Activated CD8-positive, alpha-beta T cell treated with anti-CD3 and anti-CD28 coated beads for 36 hours (primary cell): ENCODE data around the gene SLC38A11. TPM values are rescaled to one million over a fixed set of nuclear protein-coding genes. Genes with fewer than 3 reads are reported as not detected.

Source experiments
- ATAC-seq: fragments of 200-7000 bp; cut with Tn5 transposase; one replicate; pipeline ENCODE4 v1.10.0; 2021; ENCODE audit warnings: mild to moderate bottlenecking, moderate library complexity
- CTCF ChIA-PET: fragments of 350-600 bp; sonication (Branson Sonifier 250); formaldehyde crosslinking; loops from one replicate; lab custom pipeline; 2021; ENCODE audit warnings: antibody characterized with exemption; lab: Charles Lee
- POLR2A ChIA-PET: fragments of 350-600 bp; sonication (Branson Sonifier 250); formaldehyde crosslinking; loops from one replicate; lab custom pipeline; 2021; ENCODE audit warnings: antibody characterized with exemption; lab: Charles Lee
- DNase-seq: peaks from one replicate; pipeline ENCODE4 v3.0.0-alpha.2; 2020
- H3K27ac Mint-ChIP-seq: one replicate; pipeline ENCODE4 v1.8.0; 2021; ENCODE audit warnings: mild to moderate bottlenecking, mixed read lengths
- H3K27me3 Mint-ChIP-seq: one replicate; pipeline ENCODE4 v1.8.0; 2021; ENCODE audit warnings: mixed read lengths
- H3K36me3 Mint-ChIP-seq: one replicate; pipeline ENCODE4 v1.8.0; 2021; ENCODE audit warnings: low read depth, mixed read lengths
- H3K4me1 Mint-ChIP-seq: one replicate; pipeline ENCODE4 v1.8.0; 2021; ENCODE audit warnings: low read depth, mixed read lengths
- H3K4me3 Mint-ChIP-seq: one replicate; pipeline ENCODE4 v1.8.0; 2021; ENCODE audit warnings: mild to moderate bottlenecking, moderate library complexity, mixed read lengths
- H3K9me3 Mint-ChIP-seq: one replicate; pipeline ENCODE4 v1.8.0; 2021; ENCODE audit warnings: mixed read lengths
- intact Hi-C: fragments of 100-400 bp; cut with micrococcal nuclease; formaldehyde crosslinking; loops from one replicate; pipeline ENCODE4 v1.10.0; 2022
- total RNA-seq, 2 experiments: library from RNA; stranded (reverse); gene quantifications; one replicate each; pipeline ENCODE4 v1.2.3, GENCODE V29; 2021
- TF ChIP-seq, protein P1 (sequence below): fragments of 200-600 bp; IDR thresholded peaks from one replicate; pipeline ENCODE4 v1.8.0; 2022; ENCODE audit warnings: antibody characterized with exemption, mild to moderate bottlenecking

The SLC38A11 gene
- total RNA-seq, 2 experiments from 2014 or later: not detected

GRCh38 chr2:164920430-164920829 is 34.9 kb downstream of the SLC38A11 start:
- ATAC-seq: no peak
- H3K27ac Mint-ChIP-seq: no peak overlapping the region

GRCh38 chr2:164917296-164917903 is 37.9 kb downstream of the SLC38A11 start:
- H3K9me3 Mint-ChIP-seq: no peaks in the 10 kb centered on the region
- H3K36me3 Mint-ChIP-seq: no peaks in the 10 kb centered on the region
- DNase-seq (no peak), ATAC-seq (no peak)
- H3K27ac Mint-ChIP-seq: no peak overlapping the region
- ChIA-PET POLR2A (no interaction called here), CTCF (no interaction called here)
- TF ChIP-seq, protein P1, sequence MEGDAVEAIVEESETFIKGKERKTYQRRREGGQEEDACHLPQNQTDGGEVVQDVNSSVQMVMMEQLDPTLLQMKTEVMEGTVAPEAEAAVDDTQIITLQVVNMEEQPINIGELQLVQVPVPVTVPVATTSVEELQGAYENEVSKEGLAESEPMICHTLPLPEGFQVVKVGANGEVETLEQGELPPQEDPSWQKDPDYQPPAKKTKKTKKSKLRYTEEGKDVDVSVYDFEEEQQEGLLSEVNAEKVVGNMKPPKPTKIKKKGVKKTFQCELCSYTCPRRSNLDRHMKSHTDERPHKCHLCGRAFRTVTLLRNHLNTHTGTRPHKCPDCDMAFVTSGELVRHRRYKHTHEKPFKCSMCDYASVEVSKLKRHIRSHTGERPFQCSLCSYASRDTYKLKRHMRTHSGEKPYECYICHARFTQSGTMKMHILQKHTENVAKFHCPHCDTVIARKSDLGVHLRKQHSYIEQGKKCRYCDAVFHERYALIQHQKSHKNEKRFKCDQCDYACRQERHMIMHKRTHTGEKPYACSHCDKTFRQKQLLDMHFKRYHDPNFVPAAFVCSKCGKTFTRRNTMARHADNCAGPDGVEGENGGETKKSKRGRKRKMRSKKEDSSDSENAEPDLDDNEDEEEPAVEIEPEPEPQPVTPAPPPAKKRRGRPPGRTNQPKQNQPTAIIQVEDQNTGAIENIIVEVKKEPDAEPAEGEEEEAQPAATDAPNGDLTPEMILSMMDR: no peak
- H3K4me3 Mint-ChIP-seq: no peak overlapping the region
- peaks cover 1% of the 10 kb centered on the region for H3K27me3 Mint-ChIP-seq
- intact Hi-C loops: loop anchor here (10.0 kb wide), 1 partner anchor 183 kb away; no protein-coding TSS in a partner anchor
- H3K4me1 Mint-ChIP-seq: no peaks in the 10 kb centered on the region

More at GRCh38 chr2:164920430-164920829, 34.9 kb downstream of the SLC38A11 start:
- no peak for DNase-seq
- Mint-ChIP-seq H3K36me3 (no peaks in the 10 kb centered on the region), H3K27me3 (no peaks in the 10 kb centered on the region), H3K9me3 (no peaks in the 10 kb centered on the region), H3K4me3 (no peak overlapping the region), H3K4me1 (no peaks in the 10 kb centered on the region)
- ChIA-PET CTCF (no interaction called here), POLR2A (no interaction called here)
- intact Hi-C loops: no loop called here
- TF ChIP-seq, protein P1: no peak

DNA sequence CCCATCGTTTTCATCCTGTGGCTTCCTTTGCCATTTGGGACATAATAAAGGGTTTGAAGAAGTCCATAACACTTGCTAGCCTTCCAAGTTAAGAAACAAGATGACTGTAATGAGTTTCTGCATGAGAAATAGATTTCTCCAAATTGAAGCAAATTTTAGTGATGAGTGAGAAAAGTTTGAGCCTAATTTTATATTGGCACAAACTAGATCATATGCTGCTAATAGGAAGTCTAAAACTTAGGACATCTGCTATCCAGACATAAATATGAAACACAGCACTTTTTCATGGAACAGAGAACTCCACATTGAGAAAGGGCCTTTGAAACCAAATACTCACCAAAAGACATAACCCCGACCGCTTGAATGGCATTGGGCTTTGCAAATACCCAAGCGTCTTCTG is 39.8 kb downstream of the SLC38A11 start:
- Mint-ChIP-seq H3K9me3 (no peaks in the 10 kb centered on the region), H3K27me3 (peaks cover 1% of the 10 kb centered on the region), H3K4me3 (no peak overlapping the region), H3K36me3 (no peaks in the 10 kb centered on the region), H3K27ac (no peak overlapping the region), H3K4me1 (no peaks in the 10 kb centered on the region)
- TF ChIP-seq, protein P1: no peak
- POLR2A ChIA-PET: no interaction called here
- no peak for DNase-seq
- intact Hi-C loops: loop anchor here (10.0 kb wide), 1 partner anchor 181 kb away; no protein-coding TSS in a partner anchor
- ATAC-seq: no peak
- CTCF ChIA-PET: interaction anchor here (1.1 kb wide), 1 partner anchor 74 kb away, joined by 3 read pairs; the partner anchor contains the start of gene COBLL1

DNA sequence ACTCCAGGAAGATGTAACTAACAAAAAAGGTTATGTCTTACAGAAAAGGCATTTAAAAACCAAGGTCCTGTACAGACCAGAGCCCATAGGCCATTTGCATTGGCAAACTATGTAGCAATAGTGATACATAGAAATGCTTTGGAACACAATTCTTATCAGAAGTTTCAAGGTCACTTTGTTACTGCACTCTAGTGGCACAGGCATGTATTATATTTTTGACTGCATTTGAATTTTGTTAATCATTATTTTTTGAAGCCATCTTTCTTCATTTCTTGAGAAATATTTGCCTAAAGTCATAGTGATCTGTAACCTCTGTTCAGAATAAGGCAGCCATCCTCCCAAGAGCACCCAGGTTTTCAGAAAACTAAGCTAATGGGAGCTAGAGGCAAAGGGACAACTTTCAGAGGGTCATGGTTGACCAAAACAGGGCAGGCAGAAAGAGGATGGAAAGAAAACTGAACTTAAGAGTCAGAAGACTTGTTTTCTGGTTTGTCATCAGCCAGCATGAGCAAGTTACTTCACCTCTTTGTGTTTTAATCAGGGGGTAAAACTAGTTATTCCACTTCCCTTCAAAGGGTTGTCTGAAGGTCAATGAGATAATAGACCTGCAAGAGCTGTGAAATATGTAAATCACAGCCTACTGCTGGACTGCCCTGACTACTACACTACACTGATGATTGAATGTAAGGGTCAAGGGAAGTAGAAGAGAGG is 41.5 kb downstream of the SLC38A11 start:
- intact Hi-C loops: loop anchor here (10.0 kb wide), 1 partner anchor 179 kb away; no protein-coding TSS in a partner anchor
- ChIA-PET CTCF (interaction anchor here (1.5 kb wide), 1 partner anchor 17 kb away, joined by 7 read pairs; no protein-coding TSS in a partner anchor), POLR2A (no interaction called here)
- no peaks in the 10 kb centered on the region for H3K9me3 Mint-ChIP-seq
- TF ChIP-seq, protein P1: no peak
- no peaks in the 10 kb centered on the region for H3K36me3 Mint-ChIP-seq
- no peak overlapping the region for H3K27ac Mint-ChIP-seq
- H3K27me3 Mint-ChIP-seq: peaks cover 1% of the 10 kb centered on the region
- DNase-seq (no peak), ATAC-seq (no peak)
- peaks cover 4% of the 10 kb centered on the region for H3K4me1 Mint-ChIP-seq
- H3K4me3 Mint-ChIP-seq: no peak overlapping the region

DNA sequence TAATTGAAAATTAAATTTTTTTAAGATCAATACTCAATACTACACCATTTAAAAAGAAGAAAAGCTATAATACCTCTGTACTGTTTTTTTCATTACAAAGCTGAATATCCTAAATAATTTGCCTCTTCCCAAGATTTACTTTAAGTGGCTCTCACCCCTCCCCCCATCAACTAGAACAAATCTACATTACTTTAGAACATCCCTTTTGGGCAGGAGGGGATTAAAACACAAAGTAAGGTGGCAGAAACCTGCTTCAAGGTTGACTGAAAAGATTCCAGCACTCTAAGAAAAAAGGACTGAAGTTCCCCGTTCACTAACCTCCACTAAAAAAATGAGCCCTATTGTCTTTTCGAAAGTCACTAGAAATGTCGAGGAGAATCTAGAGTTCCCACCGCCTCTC is 42.3 kb downstream of the SLC38A11 start:
- no peaks in the 10 kb centered on the region for H3K36me3 Mint-ChIP-seq

More for the DNA sequence above, 42.3 kb downstream of the SLC38A11 start:
- peaks cover 4% of the 10 kb centered on the region for H3K4me1 Mint-ChIP-seq
- intact Hi-C loops: loop anchor here (10.0 kb wide), 1 partner anchor 178 kb away; no protein-coding TSS in a partner anchor
- no peaks in the 10 kb centered on the region for H3K9me3 Mint-ChIP-seq
- no peak for DNase-seq
- POLR2A ChIA-PET: no interaction called here
- no peak for ATAC-seq
- CTCF ChIA-PET: interaction anchor here (1.5 kb wide), 1 partner anchor 18 kb away, joined by 7 read pairs; no protein-coding TSS in a partner anchor
- TF ChIP-seq, protein P1: no peak
- no peak overlapping the region for H3K27ac Mint-ChIP-seq
- H3K4me3 Mint-ChIP-seq: no peak overlapping the region
- H3K27me3 Mint-ChIP-seq: peaks cover 1% of the 10 kb centered on the region
